H9 (cell line): ENCODE measurements around the gene C2orf49. TPM values are rescaled to one million over a fixed set of nuclear protein-coding genes. Genes with fewer than 3 reads are reported as not detected.

Source experiments
- DNase-seq: peaks from one replicate; pipeline ENCODE4 v3.0.0-alpha.2; 2017
- H2AFZ ChIP-seq: one replicate; pipeline ENCODE4 v1.6.1; 2013; ENCODE audit warnings: mild to moderate bottlenecking, low read length, control low read depth, moderate library complexity
- H2AK5ac ChIP-seq: 2 replicates; pipeline ENCODE4 v1.6.1; 2013; ENCODE audit warnings: low read length, control low read depth, mixed read lengths; ENCODE audit not compliant: insufficient read length
- H2BK120ac ChIP-seq: one replicate; pipeline ENCODE4 v1.6.1; 2013; ENCODE audit warnings: low read depth, mild to moderate bottlenecking, low read length, control low read depth, inconsistent platforms; ENCODE audit not compliant: poor library complexity, severe bottlenecking
- H2BK12ac ChIP-seq: 2 replicates; pipeline ENCODE4 v1.6.1; 2013; ENCODE audit warnings: low read length, control low read depth, mixed read lengths, low read depth; ENCODE audit not compliant: insufficient read length
- H2BK15ac ChIP-seq: 2 replicates; pipeline ENCODE4 v1.6.1; 2013; ENCODE audit warnings: low read depth, low read length, control low read depth
- H2BK20ac ChIP-seq: one replicate; pipeline ENCODE4 v1.6.1; 2013; ENCODE audit warnings: low read depth, mild to moderate bottlenecking, low read length, control low read depth, inconsistent platforms; ENCODE audit not compliant: poor library complexity, severe bottlenecking
- H2BK5ac ChIP-seq: 2 replicates; pipeline ENCODE4 v1.6.1; 2013; ENCODE audit warnings: low read length, control low read depth, mixed read lengths; ENCODE audit not compliant: insufficient read length
- H3K14ac ChIP-seq: 2 replicates; pipeline ENCODE4 v1.6.1; 2013; ENCODE audit warnings: low read length, control low read depth; ENCODE audit not compliant: insufficient read depth
- H3K18ac ChIP-seq: 2 replicates; pipeline ENCODE4 v1.6.1; 2013; ENCODE audit warnings: low read depth, mild to moderate bottlenecking, mixed read lengths, low read length, control low read depth; ENCODE audit not compliant: insufficient read length
- H3K23ac ChIP-seq: 2 replicates; pipeline ENCODE4 v1.6.1; 2013; ENCODE audit warnings: low read length, control low read depth, mixed read lengths, low read depth; ENCODE audit not compliant: insufficient read length
- H3K23me2 ChIP-seq: 2 replicates; pipeline ENCODE4 v1.6.1; 2013; ENCODE audit warnings: low read depth, mild to moderate bottlenecking, mixed read lengths, low read length, control low read depth; ENCODE audit not compliant: insufficient read length, poor library complexity, severe bottlenecking
- H3K27ac ChIP-seq: 2 replicates; pipeline ENCODE4 v1.5.1; 2013; ENCODE audit warnings: low read length, control low read depth, mixed read lengths, low read depth; ENCODE audit not compliant: insufficient read length
- H3K27me3 ChIP-seq: 2 replicates; pipeline ENCODE4 v1.6.1; 2013; ENCODE audit warnings: low read length, control low read depth, inconsistent platforms; ENCODE audit not compliant: insufficient read depth
- H3K4ac ChIP-seq: 2 replicates; pipeline ENCODE4 v1.6.1; 2013; ENCODE audit warnings: low read depth, mild to moderate bottlenecking, control low read depth, inconsistent platforms, low read length, moderate library complexity
- H3K4me1 ChIP-seq: 2 replicates; pipeline ENCODE4 v1.6.1; 2013; ENCODE audit warnings: low read length, control low read depth, inconsistent platforms; ENCODE audit not compliant: insufficient read depth
- H3K4me2 ChIP-seq: 2 replicates; pipeline ENCODE4 v1.6.1; 2013; ENCODE audit warnings: low read length, control low read depth, mixed read lengths; ENCODE audit not compliant: insufficient read length, insufficient read depth
- H3K56ac ChIP-seq: 2 replicates; pipeline ENCODE4 v1.6.1; 2013; ENCODE audit warnings: low read depth, mild to moderate bottlenecking, mixed read lengths, low read length, control low read depth; ENCODE audit not compliant: insufficient read length
- H3K79me1 ChIP-seq: 2 replicates; pipeline ENCODE4 v1.6.1; 2013; ENCODE audit warnings: low read depth, mild to moderate bottlenecking, moderate library complexity, low read length, control low read depth, inconsistent platforms; ENCODE audit not compliant: insufficient read depth, poor library complexity, severe bottlenecking
- H3K79me2 ChIP-seq: 2 replicates; pipeline ENCODE4 v1.6.1; 2013; ENCODE audit warnings: low read length, control low read depth, inconsistent platforms; ENCODE audit not compliant: insufficient read depth
- H3K9ac ChIP-seq: 2 replicates; pipeline ENCODE4 v1.6.1; 2013; ENCODE audit warnings: low read length, control low read depth, mixed read lengths; ENCODE audit not compliant: insufficient read length; ENCODE audit errors: extremely low read depth
- H3K9me3 ChIP-seq: one replicate; pipeline ENCODE4 v1.6.1; 2013; ENCODE audit warnings: low read depth, low read length, inconsistent platforms; ENCODE audit not compliant: control insufficient read depth
- H3T11ph ChIP-seq: one replicate; pipeline ENCODE4 v1.6.1; 2013; ENCODE audit warnings: mild to moderate bottlenecking, low read length, control low read depth, inconsistent platforms
- H4K20me1 ChIP-seq: one replicate; pipeline ENCODE4 v1.6.1; 2013; ENCODE audit not compliant: control insufficient read depth, insufficient read length, insufficient read depth
- H4K5ac ChIP-seq: 2 replicates; pipeline ENCODE4 v1.6.1; 2013; ENCODE audit warnings: low read depth, mild to moderate bottlenecking, mixed read lengths, low read length, control low read depth; ENCODE audit not compliant: insufficient read length
- H4K8ac ChIP-seq: replicated peaks from 2 replicates; pipeline ENCODE4 v1.6.1; 2013; ENCODE audit warnings: low read length, control low read depth, mixed read lengths, low read depth; ENCODE audit not compliant: insufficient read length
- H4K91ac ChIP-seq: 2 replicates; pipeline ENCODE4 v1.6.1; 2013; ENCODE audit warnings: low read depth, mild to moderate bottlenecking, moderate library complexity, mixed read lengths, low read length, control low read depth; ENCODE audit not compliant: insufficient read length
- H3K27ac Mint-ChIP-seq, 3 experiments: 2 replicates in 2 of 3; 3 replicates in 1 of 3; pipeline ENCODE4 v1.8.0; 2020 to 2021; ENCODE audit warnings: mixed read lengths in 3 of 3, mild to moderate bottlenecking in 1 of 3, moderate library complexity in 1 of 3
- H3K27me3 Mint-ChIP-seq: 2 replicates; pipeline ENCODE4 v1.8.0; 2021; ENCODE audit warnings: low read depth, mild to moderate bottlenecking, moderate library complexity, mixed read lengths
- H3K36me3 Mint-ChIP-seq, 3 experiments: 2 replicates in 2 of 3; 3 replicates in 1 of 3; pipeline ENCODE4 v1.8.0; 2020 to 2021; ENCODE audit warnings: low read depth in 3 of 3, mixed read lengths in 3 of 3; ENCODE audit not compliant: insufficient read depth in 1 of 3
- H3K4me1 Mint-ChIP-seq, 2 experiments: 2 replicates each; pipeline ENCODE4 v1.8.0; 2020; ENCODE audit warnings: mixed read lengths in 2 of 2
- H3K4me3 Mint-ChIP-seq, 2 experiments: 2 replicates in 1 of 2; 3 replicates in 1 of 2; pipeline ENCODE4 v1.8.0; 2020 to 2021; ENCODE audit warnings: mild to moderate bottlenecking in 2 of 2, mixed read lengths in 2 of 2, moderate library complexity in 1 of 2
- H3K9me3 Mint-ChIP-seq, 2 experiments: 2 replicates in 1 of 2; 3 replicates in 1 of 2; pipeline ENCODE4 v1.8.0; 2020; ENCODE audit warnings: mild to moderate bottlenecking in 2 of 2, mixed read lengths in 2 of 2, moderate library complexity in 1 of 2
- CTCF ChIP-seq: fragments of 200-600 bp; sonication (generic); conservative IDR thresholded peaks from 3 replicates; pipeline ENCODE4 v1.8.0; 2021; ENCODE audit warnings: antibody characterized with exemption, mild to moderate bottlenecking
- WGBS: extraction: QIAGEN DNeasy Blood & Tissue Kit; methylation state at CpG from one replicate; pipeline ENCODE4 v1.1.7; 2013; ENCODE audit warnings: missing lambda C conversion rate, low lambda C conversion rate, mixed read lengths; ENCODE audit not compliant: insufficient read length; ENCODE audit errors: extremely low coverage; 5-methylcytosine and 5-hydroxymethylcytosine counted together
- total RNA-seq: library from RNA; stranded (reverse); gene quantifications from 2 replicates; pipeline ENCODE4 v1.2.1, GENCODE V29; 2021

Gene C2orf49
- total RNA-seq, 1 experiment from 2014 or later = 18.8 TPM

GRCh38 chr2:105381101-105381668 is 43.8 kb downstream of the C2orf49 start:
- Histone ChIP-seq H2BK12ac (no peak overlapping the region), H2BK120ac (no peak overlapping the region), H2BK20ac (no peak overlapping the region), H3K27ac (no peak overlapping the region), H4K91ac (no peak overlapping the region), H2AK5ac (no peak overlapping the region), H3K79me2 (no peaks in the 10 kb centered on the region), H4K20me1 (no peaks in the 10 kb centered on the region), H3K4me2 (no peak overlapping the region), H3K23ac (no peak overlapping the region), H2AFZ (no peak overlapping the region), H3K23me2 (no peaks in the 10 kb centered on the region), H3K4ac (no peak overlapping the region), H3K18ac (no peak overlapping the region), H3K79me1 (no peaks in the 10 kb centered on the region), H3K4me1 (no peaks in the 10 kb centered on the region), H3T11ph (no peak overlapping the region), H4K8ac (no peak overlapping the region), H3K56ac (no peak overlapping the region), H3K27me3 (no peaks in the 10 kb centered on the region), H3K9ac (no peak overlapping the region), H2BK5ac (no peak overlapping the region), H3K9me3 (no peaks in the 10 kb centered on the region), H3K14ac (no peak overlapping the region; the same call in 1 of the 2 replicates), H4K5ac (no peak overlapping the region), H2BK15ac (no peak overlapping the region)
- H3K9me3 Mint-ChIP-seq = no peaks in the 10 kb centered on the region
- no peak overlapping the region for H3K4me3 Mint-ChIP-seq
- no peak for DNase-seq
- no peaks in the 10 kb centered on the region for H3K4me1 Mint-ChIP-seq
- H3K27ac Mint-ChIP-seq = peak overlapping the region in 1 of 3 experiments; percentile 32; a peak in 2 of 7 replicates
- no peak for TF ChIP-seq CTCF
- peaks cover 7 to 49% (median 49%) of the 10 kb centered on the region in 3 experiments for H3K36me3 Mint-ChIP-seq
- H3K27me3 Mint-ChIP-seq = no peaks in the 10 kb centered on the region; the same call in none of the 2 replicates
- no CpG with 5 or more reads among the region's 14 CpGs for WGBS
